Astrocyte (in vitro differentiated cells and primary cell): ENCODE measurements around the gene KCNJ16. TPM values are rescaled to one million over a fixed set of nuclear protein-coding genes. Genes with fewer than 3 reads are reported as not detected.

ENCODE experiments used
- DNase-seq: peaks from one replicate; pipeline ENCODE4 v3.0.0-alpha.2; 2010; ENCODE audit warnings: low read depth
- FAIRE-seq: peaks from 2 replicates; lab custom pipeline; 2011; peaks lifted over from hg19 to GRCh38; lab: Jason Lieb, UNC
- H2AFZ ChIP-seq: 2 replicates; pipeline ENCODE4 v1.6.0; 2012; ENCODE audit warnings: low read depth, low read length, inconsistent platforms
- H3K27ac ChIP-seq: 2 replicates; pipeline ENCODE4 v1.5.1; 2011; ENCODE audit warnings: low read depth, low read length, inconsistent platforms
- H3K27me3 ChIP-seq: 2 replicates; pipeline ENCODE4 v1.6.0; 2011; ENCODE audit warnings: low read length, inconsistent platforms; ENCODE audit not compliant: insufficient read depth
- H3K36me3 ChIP-seq: 2 replicates; pipeline ENCODE4 v1.5.1; 2011; ENCODE audit warnings: low read length, inconsistent platforms; ENCODE audit not compliant: insufficient read depth
- H3K4me1 ChIP-seq: 2 replicates; pipeline ENCODE4 v1.5.1; 2011; ENCODE audit warnings: low read length, inconsistent platforms; ENCODE audit not compliant: insufficient read depth
- H3K4me2 ChIP-seq: 2 replicates; pipeline ENCODE4 v1.6.0; 2012; ENCODE audit warnings: low read length, inconsistent platforms
- H3K4me3 ChIP-seq: 2 replicates; pipeline ENCODE4 v1.5.1; 2011; ENCODE audit warnings: low read depth, mild to moderate bottlenecking, low read length, inconsistent platforms; ENCODE audit not compliant: insufficient read depth
- H3K79me2 ChIP-seq: 2 replicates; pipeline ENCODE4 v1.6.0; 2012; ENCODE audit warnings: mild to moderate bottlenecking, low read length, inconsistent platforms; ENCODE audit not compliant: insufficient read depth
- H3K9ac ChIP-seq: 2 replicates; pipeline ENCODE4 v1.6.0; 2012; ENCODE audit warnings: mild to moderate bottlenecking, low read length, inconsistent platforms
- H3K9me3 ChIP-seq: 2 replicates; pipeline ENCODE4 v1.5.1; 2012; ENCODE audit warnings: low read depth, mild to moderate bottlenecking, low read length, inconsistent platforms; ENCODE audit not compliant: insufficient read depth
- H4K20me1 ChIP-seq: 2 replicates; pipeline ENCODE4 v1.6.0; 2012; ENCODE audit warnings: low read length, inconsistent platforms; ENCODE audit not compliant: insufficient read depth
- H3K27ac Mint-ChIP-seq: one replicate; pipeline ENCODE4 v1.8.0; 2021; ENCODE audit warnings: mild to moderate bottlenecking, mixed read lengths; ENCODE audit not compliant: unreplicated experiment
- H3K27me3 Mint-ChIP-seq: one replicate; pipeline ENCODE4 v1.8.0; 2021; ENCODE audit warnings: low read depth, mixed read lengths; ENCODE audit not compliant: unreplicated experiment
- H3K36me3 Mint-ChIP-seq: one replicate; pipeline ENCODE4 v1.8.0; 2021; ENCODE audit warnings: low read depth, mixed read lengths; ENCODE audit not compliant: unreplicated experiment
- H3K4me1 Mint-ChIP-seq: one replicate; pipeline ENCODE4 v1.8.0; 2021; ENCODE audit warnings: low read depth, mixed read lengths; ENCODE audit not compliant: unreplicated experiment
- H3K4me3 Mint-ChIP-seq: one replicate; pipeline ENCODE4 v1.8.0; 2021; ENCODE audit warnings: mild to moderate bottlenecking, moderate library complexity, mixed read lengths; ENCODE audit not compliant: unreplicated experiment
- H3K9me3 Mint-ChIP-seq: one replicate; pipeline ENCODE4 v1.8.0; 2021; ENCODE audit warnings: mild to moderate bottlenecking, mixed read lengths; ENCODE audit not compliant: unreplicated experiment
- CTCF ChIP-seq: IDR thresholded peaks from 2 replicates; pipeline ENCODE4 v1.5.1; 2011; ENCODE audit warnings: low read depth, mild to moderate bottlenecking, inconsistent platforms, low read length, moderate library complexity; ENCODE audit not compliant: insufficient read depth
- EZH2 ChIP-seq: IDR thresholded peaks from 2 replicates; pipeline ENCODE4 v1.6.1; 2012; ENCODE audit warnings: mild to moderate bottlenecking, low read length, inconsistent platforms; ENCODE audit not compliant: insufficient read depth
- total RNA-seq: library from RNA; stranded (reverse); gene quantifications from 2 replicates; pipeline ENCODE4 v1.2.1, GENCODE V29; 2021

The KCNJ16 gene
- total RNA-seq, 1 donor from 2014 or later, result 0.73 TPM

GRCh38 chr17:70073310-70073709 is 1.7 kb upstream of the KCNJ16 start:
- FAIRE-seq, result no peak
- H3K9ac ChIP-seq, result no peak overlapping the region
- no peak overlapping the region for H2AFZ ChIP-seq
- H3K27ac ChIP-seq, result no peak overlapping the region
- H3K27me3 ChIP-seq, result no peaks in the 10 kb centered on the region
- peak; percentile 27 for DNase-seq
- no peaks in the 10 kb centered on the region for H3K36me3 ChIP-seq
- no peak overlapping the region for H3K4me3 Mint-ChIP-seq
- H3K27ac Mint-ChIP-seq, result no peak overlapping the region
- H3K4me3 ChIP-seq, result no peak overlapping the region
- H3K27me3 Mint-ChIP-seq, result no peaks in the 10 kb centered on the region
- TF ChIP-seq EZH2 (no peak), CTCF (no peak)
- no peaks in the 10 kb centered on the region for H3K79me2 ChIP-seq
- H3K4me1 Mint-ChIP-seq, result peaks cover 40% of the 10 kb centered on the region
- no peaks in the 10 kb centered on the region for H3K9me3 ChIP-seq
- no peaks in the 10 kb centered on the region for H3K9me3 Mint-ChIP-seq
- H3K36me3 Mint-ChIP-seq, result no peaks in the 10 kb centered on the region
- H4K20me1 ChIP-seq, result no peaks in the 10 kb centered on the region
- no peaks in the 10 kb centered on the region for H3K4me1 ChIP-seq
- no peak overlapping the region for H3K4me2 ChIP-seq

- H3K4me2 ChIP-seq, result no peak overlapping the region
- no peak overlapping the region for H3K9ac ChIP-seq
- no peaks in the 10 kb centered on the region for H3K79me2 ChIP-seq
- H3K4me1 ChIP-seq, result no peaks in the 10 kb centered on the region
- no peaks in the 10 kb centered on the region for H3K27me3 ChIP-seq
- H2AFZ ChIP-seq, result no peak overlapping the region
- FAIRE-seq (no peak), DNase-seq (no peak)
- H3K9me3 ChIP-seq, result no peaks in the 10 kb centered on the region
- no peaks in the 10 kb centered on the region for H3K27me3 Mint-ChIP-seq
- no peaks in the 10 kb centered on the region for H3K9me3 Mint-ChIP-seq
- H3K36me3 ChIP-seq, result no peaks in the 10 kb centered on the region
- TF ChIP-seq EZH2, result no peak
- TF ChIP-seq CTCF, result no peak
- peaks cover 40% of the 10 kb centered on the region for H3K4me1 Mint-ChIP-seq
- H3K4me3 Mint-ChIP-seq, result no peak overlapping the region
- H3K27ac ChIP-seq, result no peak overlapping the region
- no peaks in the 10 kb centered on the region for H3K36me3 Mint-ChIP-seq
- H3K27ac Mint-ChIP-seq, result no peak overlapping the region
- no peaks in the 10 kb centered on the region for H4K20me1 ChIP-seq
- no peak overlapping the region for H3K4me3 ChIP-seq
Observed at GRCh38 chr17:70073799-70074198, 1.2 kb upstream of the KCNJ16 start.

GRCh38 chr17:70074236-70074830 is 692 bp upstream of the KCNJ16 start:
- Histone ChIP-seq H4K20me1 (no peaks in the 10 kb centered on the region), H3K27me3 (no peaks in the 10 kb centered on the region), H3K79me2 (no peaks in the 10 kb centered on the region), H3K4me3 (no peak overlapping the region), H3K9ac (no peak overlapping the region), H3K36me3 (no peaks in the 10 kb centered on the region), H3K27ac (no peak overlapping the region), H3K4me2 (no peak overlapping the region), H2AFZ (no peak overlapping the region), H3K9me3 (no peaks in the 10 kb centered on the region), H3K4me1 (no peaks in the 10 kb centered on the region)
- H3K27me3 Mint-ChIP-seq, result no peaks in the 10 kb centered on the region
- peak overlapping the region; percentile 20 for H3K27ac Mint-ChIP-seq
- no peak for DNase-seq
- no peaks in the 10 kb centered on the region for H3K9me3 Mint-ChIP-seq
- no peak for FAIRE-seq
- H3K36me3 Mint-ChIP-seq, result no peaks in the 10 kb centered on the region
- H3K4me1 Mint-ChIP-seq, result peaks cover 40% of the 10 kb centered on the region
- TF ChIP-seq CTCF (no peak), EZH2 (no peak)
- H3K4me3 Mint-ChIP-seq, result no peak overlapping the region
